GM18508 (cell line): Measurements from ENCODE around the gene TARP.

Experiments
- ATAC-seq: cut with Tn5 transposase; IDR thresholded peaks from one replicate; pipeline ENCODE4 v1.9.1; 2021; ENCODE audit warnings: moderate number of reproducible peaks; ENCODE audit not compliant: insufficient read depth, unreplicated experiment

The TARP gene

DNA sequence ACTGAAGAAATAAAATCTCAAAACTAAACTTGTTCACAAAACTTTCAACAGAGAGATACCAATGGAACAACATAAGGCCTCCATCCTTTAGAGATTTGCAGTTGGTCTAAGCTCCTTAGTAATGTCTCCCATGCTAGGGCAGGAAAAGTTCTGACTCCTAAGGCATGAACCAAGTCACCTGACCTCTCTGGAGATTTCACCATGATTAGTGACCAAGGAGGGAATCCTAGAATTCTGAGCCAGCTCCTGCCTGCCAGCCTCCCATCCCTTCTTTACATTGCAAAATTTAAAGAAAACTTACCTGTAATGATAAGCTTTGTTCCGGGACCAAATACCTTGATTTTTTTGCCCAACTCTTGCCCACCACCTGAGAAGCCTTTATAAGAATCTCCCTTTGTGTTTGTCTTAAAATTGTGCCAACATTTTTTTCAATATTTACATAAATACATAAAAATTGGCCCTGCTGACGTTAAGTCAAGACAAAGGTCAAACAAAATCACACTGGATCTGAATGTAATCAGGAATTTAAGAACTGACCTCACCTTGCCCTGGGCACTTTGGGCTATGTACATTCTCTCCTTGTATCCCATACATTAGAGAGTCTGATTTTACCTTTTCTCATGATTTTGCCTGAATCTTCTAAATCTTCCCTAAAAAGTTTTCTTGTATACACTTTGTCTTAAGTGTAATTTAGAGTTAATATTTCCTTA is at the start of gene TARP:
Gene TARP, minus strand, starts transcription at position 351 of the 710 bp plus-strand sequence.
- ATAC-seq: no peak

DNA sequence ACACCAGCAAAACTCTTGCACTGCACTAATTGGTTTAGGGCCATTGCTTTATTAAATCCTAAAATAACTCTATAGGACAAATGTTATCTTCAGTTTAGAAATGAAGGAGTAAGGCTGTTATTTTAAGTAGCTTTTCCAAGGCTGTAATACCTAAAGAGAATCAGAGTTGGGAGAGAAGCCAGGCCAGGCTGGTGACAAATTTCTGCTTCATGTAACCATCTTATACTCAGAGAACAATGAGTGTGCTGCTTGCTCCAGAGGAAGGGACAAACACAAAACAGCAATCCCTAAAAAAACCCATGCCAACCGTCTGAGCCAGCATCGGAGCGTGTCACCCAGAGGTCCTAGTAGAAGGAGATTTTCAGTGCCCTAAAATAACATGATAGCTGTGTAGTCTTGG is 49.7 kb upstream of the TARP start:
- no peak for ATAC-seq

DNA sequence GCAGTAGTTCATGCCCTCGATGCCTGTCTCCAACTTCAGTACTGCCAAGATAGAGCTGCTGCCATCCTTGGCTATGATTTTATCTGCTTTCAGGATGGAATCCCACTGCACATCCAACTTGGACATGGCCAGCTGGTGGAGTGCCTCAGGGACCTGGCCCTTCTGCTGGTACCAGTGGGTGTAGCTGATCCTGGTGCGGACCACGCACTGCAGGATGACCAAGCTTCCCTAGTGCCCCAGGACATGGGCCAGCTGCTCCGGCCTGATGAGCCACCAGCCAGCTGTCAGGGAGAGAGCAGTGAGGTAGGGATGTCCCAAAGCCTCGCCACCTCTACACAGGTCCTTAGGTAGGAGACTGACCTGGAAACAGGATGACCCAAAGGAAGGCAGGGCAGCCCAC is 49.0 kb upstream of the TARP start:
- ATAC-seq: no peak

DNA sequence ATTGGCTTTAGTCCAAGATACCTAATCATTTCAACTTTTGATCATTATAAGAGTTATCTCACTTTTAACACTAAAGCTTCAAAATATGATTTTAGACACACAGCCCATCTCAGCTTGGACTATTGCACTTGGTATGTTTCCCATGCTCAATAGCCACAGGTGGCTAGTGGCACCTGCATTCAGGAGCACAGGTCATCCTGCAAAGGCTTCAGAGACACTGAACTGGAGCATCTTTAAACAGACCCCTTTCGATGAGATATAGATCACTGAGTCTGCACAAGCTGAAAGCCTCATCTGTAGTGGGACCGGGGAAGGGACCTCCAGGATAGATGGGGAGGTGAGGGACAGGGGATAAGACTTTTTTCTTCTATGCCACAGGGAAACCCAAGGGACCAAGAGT is 48.5 kb upstream of the TARP start:
- no peak for ATAC-seq

DNA sequence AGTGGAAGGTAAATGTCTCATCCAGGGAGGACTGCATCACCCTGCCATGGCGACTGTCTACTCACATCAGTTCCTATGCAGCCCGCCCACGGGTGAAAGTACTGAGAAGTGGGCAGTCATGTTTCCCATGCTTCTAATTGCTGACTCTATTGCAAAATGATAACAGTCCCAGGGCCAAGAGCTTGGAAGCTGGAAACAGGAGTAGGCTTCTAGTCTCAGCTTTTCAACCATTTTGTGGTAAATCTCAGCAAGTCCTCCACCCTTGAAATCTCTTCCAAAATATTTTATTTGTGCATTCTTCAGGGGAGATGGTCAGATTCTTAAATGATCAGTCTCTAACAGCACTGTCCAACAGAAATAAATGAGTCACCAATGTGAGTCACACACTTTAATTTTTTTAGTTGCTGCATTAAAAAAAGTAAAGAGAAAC is 48.1 kb upstream of the TARP start:
- no peak for ATAC-seq

DNA sequence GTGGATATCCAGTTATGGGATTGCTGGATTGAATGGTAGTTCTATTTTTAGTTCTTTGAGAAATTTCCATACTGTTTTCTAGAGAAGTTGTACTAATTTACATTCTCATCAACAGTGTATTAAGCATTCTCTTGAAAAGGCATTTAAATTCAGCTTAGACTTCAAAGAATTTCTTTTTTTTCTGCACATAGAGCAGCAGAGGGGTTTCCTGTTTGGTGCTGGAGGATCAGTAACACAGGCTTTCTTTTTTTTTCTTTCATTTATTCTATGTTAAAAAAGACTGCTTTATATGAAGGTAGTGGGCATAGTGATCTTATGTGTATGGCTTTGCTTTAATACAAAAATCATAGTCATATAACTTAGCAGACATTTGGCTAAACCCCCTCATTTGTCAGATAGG is 47.6 kb upstream of the TARP start:
- ATAC-seq: no peak

DNA sequence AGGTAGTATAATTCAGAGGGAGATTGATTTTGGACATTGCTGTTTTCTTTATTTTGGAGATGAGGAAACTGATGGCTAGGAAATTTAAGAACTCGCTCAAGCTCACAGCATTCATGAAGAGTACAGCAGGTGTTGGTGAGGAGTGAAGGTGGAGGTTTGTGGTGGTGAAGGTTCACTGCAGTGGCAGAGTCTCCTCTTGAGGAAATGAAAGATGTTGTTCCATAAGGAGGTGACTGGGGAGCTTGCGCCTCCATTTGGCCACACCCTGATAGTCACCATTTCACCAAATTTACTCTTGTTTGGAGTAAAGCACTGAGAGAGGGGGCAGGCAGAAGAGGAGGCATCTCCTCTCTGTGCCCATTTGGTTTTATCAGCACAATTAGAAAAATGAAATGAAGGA is 46.4 kb upstream of the TARP start:
- no peak for ATAC-seq

DNA sequence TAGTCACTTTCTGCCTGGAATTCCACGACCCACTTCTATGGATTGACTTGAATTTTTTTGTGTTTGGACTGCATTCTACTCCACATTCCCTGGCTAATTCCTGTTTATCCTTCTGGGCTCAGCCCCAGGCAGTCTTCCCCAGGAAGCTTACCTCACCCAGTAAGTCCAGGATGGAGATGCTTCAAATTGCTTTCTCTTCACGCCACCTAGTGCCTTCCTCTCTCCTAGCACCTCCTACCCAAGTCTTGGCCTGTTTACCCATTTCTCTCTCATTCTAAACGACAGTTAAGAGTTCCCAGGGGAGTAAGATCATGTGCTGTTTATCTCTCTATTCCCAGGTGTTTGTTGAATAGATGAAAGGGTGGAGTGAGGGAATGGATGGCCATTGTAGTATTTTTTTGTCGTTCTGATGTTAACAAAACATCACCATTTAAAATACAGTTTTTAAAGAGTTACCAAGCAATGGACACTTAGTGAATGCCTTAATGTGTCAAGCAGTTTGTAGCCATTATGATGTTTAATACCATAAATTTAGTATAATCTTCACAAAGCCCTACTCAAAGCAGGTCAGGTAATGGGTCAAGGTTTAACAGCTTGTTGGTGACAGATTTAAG is 45.5 kb upstream of the TARP start:
- no peak for ATAC-seq

DNA sequence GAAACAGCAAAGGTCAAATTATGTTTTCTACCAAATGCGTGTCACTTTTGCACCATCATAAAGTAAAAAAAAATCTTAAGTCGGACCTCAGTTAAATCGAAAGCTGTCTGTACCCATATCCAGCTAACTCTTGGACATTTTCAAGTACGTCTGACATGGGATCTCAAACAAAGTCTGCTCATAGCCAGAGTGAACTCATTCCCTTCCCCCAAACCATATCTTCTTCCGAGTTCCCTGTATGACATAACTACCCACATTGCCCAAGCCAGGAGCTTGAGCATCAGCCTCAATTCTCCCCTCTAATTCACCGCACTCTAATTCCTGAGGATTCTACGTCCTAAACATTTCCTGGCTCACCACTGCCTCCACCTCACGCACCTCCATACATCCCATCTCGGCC is 44.8 kb upstream of the TARP start:
- ATAC-seq: no peak

DNA sequence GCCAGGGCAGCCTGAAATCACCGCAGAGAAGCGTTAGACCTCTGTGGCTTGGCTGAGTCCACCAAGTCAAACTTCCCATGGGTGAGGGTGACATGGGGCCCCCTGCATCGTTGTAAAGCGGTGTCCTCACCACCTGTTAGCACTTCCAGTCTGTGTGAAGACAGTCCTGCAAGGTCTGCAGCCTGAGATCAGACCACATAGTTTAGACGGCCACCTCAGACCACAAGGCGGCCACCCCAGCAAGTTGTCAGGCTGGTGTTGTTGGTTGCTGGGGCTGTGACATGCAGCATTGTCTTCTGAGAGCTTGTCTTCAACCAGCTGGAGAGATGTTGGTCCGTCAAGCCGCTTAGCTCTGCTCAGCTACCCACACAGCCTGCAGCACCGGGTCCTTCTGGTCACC is 44.1 kb upstream of the TARP start:
- no peak for ATAC-seq

DNA sequence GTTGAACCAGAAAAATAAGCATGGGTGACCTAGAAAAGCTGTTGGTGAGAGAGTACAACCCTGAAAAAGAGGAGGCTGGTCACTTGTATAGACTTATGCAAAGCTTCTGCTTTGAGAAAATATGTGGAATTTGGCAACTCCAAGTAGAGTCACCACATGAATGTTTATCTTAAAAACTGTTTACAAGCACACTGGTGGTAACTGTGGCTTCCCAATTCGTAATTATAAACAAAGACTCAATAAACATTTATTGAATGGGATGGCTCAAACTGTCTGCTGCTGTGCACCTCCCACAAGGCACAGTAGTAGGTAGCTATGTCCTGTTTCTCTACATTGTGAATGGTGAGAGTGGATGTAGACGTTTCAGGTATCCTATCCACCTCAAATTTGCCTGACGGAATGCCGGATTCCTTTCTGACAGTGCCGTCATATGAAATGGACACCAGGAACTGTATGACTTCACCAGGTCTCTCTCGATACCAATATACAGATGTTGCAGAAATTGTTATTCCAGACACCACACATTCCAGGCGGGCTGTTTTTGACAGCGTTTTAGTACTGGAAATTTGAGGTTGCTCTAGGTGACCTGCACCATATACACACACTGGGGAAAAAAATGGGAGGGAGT is 43.4 kb upstream of the TARP start:
- ATAC-seq: no peak

DNA sequence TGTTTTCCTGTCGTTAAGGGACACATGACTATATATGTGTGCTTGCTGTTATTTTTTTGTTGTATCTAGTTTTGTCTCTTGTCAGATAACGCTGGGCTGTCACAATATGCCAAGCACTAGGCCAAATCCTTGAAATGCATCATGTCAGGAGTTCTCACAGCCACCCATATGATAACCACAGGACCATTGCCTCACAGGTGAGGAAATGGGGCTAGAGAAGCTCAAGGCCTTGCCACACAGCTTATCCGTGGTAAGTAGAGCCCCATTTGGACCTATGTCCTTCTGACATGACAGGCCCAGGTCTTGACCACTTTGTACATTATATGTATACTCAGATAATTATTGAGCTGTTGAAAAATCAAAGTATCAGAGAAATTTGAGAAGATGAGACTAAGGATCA is 42.0 kb upstream of the TARP start:
- ATAC-seq: no peak

DNA sequence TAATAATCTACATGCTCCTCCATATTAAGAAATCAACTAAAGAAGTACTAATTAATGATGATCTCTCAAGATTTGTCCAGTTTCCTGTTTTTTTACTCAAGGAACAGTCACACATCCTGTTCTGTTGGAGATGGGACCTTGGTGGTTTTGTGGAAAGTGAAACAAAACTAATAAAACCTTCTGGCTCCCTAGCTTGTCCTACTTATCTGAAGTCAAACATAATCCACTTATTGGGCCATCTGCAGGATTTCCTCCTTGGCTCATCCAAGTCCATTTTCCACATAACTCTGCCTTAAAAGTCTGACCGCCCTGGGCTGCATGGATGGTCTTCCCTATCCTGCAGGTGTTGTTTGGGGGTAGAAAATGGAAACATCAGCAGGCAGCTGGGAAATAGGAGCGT is 39.4 kb upstream of the TARP start:
- ATAC-seq: no peak

DNA sequence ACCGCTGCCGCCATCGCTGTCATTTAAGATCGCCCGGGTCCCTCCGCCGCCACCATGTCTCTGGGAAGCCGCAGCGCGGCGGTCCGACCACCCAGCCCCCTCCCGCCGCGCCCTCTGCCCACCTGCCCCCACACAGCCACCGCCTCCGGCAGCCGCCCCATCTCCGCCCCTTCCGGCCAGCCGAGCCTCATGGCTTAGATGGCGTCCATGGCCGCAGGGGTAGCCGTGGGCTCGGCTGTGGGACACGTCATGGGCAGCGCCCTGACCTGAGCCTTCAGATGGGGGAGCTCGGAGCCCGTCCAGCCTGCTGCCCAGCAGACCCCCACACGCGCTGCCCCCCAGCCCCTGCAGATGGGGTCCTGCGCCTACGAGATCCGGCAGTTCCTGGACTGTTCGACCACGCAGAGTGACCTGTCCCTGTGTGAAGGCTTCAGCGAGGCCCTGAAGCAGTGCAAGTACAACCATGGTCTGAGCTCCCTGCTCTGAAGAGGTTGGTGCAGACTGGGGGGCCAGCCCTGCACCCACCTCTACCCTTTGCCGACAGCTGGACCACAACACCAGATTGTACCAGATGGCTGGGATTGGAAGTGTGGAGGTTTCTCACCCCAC is 38.0 kb upstream of the TARP start:
- no peak for ATAC-seq

DNA sequence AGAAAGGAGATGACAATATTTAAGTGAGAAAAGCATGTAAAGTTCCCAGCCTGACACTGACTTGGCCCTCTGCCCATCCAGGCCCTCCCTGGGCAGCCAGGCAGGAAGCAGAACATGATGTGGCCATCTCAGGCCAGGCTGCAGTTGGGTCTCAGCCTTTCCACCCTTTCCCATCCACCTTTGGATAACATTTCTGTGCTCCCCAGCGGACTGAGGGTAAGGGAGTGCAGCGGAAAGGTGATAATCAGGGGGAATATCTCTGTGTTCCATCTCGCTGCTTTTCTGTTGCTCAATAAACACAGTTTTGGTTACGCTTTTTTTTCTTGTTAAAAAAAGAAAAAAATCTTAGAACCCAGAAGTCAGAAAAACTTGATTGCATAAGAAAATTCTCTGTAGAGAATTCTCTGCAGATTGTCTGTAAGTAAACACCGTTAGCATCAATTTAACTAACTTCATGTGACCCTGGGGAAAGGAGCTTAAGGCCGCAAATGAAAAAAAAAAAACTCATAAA is 37.2 kb upstream of the TARP start:
- no peak for ATAC-seq

DNA sequence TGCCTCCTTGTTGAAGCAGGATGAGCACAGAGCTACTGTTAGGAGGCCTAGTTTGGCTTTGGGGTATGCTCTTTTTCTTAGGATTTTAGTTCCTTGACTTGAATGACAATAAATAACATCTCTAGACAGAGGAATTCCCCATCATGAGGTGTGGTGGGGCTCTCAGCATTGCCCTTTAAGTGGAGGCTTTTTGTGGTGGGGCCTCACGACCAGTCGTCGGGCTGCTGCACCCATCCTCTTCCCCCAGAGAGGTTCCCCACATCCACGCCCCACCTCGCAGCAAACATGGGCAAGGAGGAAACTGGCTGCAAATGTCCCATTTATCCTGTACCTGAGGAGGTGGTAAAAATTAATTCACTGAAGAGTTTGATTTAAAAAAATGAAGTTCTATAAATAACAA is 36.1 kb upstream of the TARP start:
- no peak for ATAC-seq

DNA sequence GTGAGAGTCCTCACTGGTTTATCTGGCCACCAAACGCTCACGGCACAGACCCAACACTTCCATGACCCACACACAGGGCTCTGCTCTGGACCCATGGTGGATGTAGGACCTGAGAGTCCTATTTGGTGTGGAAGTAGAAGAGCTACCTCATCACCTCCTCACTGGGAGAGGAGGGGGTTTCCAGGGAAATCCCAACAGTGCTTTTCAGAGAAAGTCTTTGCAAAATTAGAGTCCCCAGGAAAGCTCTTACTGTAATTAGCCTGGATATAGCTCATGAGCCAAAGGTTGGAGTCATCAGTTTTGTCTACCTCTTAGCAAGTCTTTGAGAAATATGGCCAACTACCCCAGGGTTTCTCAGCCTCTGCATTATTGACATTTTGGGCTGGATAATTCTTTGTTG is 34.7 kb upstream of the TARP start:
- ATAC-seq: no peak

DNA sequence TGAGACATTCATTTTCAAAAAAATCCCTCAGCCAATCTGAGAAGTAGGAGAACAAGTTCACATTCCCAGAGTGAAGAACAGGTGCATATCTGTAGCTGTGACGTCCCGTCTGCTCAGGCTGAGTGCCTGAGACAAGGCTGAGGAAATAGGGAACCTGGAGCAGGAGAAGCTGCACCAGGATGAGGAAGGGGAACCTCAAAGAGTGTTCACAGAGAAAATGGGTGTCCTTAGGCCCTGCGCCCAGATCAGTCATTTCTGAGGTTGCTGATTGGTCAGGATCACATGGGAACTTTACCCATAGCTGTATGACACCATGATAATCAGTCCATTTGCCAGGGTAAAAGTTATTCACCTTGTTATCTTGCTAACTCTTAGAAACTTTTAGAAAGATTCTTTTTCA is 34.2 kb upstream of the TARP start:
- no peak for ATAC-seq

DNA sequence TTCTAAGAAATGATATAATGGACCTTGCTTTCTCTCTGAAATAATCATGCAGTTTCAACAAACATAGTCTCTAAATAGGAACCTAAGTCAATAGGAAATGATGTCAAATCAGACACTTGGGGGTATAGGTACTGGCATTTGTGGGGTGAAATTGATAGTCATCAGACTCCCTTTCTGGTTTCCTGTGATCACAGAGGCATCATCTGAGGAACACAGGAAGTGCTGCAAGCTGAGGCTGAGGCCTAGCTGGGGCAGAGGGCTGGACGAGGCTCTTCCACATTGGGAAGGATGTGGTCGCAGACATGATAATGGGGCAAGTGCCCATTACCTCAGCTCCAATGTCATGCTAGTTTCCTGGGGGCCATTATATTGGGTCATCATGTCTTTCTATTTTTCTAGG is 33.5 kb upstream of the TARP start:
- no peak for ATAC-seq

DNA sequence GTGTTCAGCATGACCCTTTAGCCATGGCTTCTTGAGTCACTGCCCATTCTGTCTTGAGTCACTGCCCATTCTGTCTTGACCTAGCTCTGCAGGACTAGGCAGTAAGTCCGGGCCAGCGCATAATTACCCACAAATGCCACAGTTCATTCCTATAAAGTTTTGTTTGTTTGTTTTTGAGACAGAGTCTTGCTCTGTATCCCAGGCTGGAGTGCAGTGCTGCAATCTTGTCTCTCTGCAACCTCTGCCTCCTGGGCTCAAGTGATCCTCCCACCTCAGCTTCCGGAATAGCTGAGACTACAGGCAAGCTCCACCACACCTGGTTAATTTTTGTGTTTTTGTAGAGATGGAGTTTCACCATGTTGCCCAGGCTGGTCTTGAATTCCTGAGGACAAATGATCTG is 32.7 kb upstream of the TARP start:
- no peak for ATAC-seq

DNA sequence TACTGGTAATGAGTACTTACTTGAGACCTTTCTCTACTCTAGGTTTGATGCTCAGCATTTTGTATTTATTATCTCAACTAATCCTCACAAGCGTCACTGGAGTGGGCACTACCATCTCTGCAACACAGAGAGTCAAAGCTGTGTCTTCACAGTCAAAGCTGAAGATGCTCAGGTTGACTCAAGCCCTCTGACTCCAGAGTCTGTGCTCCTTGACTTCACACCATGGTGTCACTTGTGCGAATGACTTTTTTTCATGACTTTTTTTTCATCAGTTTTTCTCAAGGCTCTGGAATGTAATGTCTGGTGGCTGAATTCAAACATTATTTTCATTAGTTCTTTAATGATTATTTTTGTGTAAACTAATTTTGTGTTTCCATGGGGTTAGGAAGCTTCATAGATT is 30.4 kb upstream of the TARP start:
- ATAC-seq: no peak
